GM18502 (cell line): Measurements from ENCODE around the gene TNFAIP2.
"Not testable (repeated sequence)": the region's sequence is repeated elsewhere in the genome, so short reads cannot be mapped to it uniquely, and the experiment has no call there.

Experiments used
- ATAC-seq: cut with Tn5 transposase; IDR thresholded peaks from one replicate; pipeline ENCODE4 v1.9.1; 2021; ENCODE audit warnings: mild to moderate bottlenecking; ENCODE audit not compliant: unreplicated experiment, poor library complexity

Gene TNFAIP2

DNA sequence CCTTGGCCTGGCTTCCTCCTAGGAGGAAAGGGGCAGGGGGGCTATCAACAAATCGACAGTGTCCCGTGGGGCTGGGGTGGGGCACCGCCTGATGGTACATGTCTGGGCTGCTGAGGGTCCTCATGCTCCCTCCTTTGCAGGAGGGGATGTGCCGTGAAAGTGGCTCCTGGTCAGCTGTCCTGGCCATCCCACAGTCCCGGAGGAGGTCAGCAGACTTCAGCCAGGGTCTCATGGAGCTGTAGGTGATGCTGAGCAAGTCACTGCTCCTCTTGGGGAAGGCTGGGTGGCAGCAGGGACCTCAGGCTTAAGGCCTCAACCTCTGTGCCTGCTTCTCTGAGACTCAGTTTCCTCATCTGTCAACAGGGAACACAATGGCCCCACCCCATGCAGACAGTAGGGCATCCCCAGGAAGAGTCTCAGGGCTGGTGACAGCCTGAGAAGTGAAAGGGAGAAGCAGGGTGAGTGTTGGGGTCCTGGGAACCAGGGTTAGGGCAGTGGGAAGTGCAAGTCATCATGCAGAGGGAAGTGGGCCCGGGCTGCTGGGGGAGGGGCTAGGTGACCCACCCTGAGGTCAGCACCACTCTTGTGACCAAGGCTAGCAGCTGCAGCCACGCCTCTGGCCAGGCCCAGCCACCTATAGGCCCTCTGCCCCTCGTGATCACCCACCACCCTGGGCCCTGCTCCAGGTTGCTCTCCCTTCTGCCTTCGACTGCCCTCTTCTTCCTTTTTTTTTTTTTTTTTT is 4.4 kb upstream of the TNFAIP2 start:
- no peak for ATAC-seq

GRCh38 chr14:103119527-103119926 is 3.7 kb upstream of the TNFAIP2 start:
- not testable (repeated sequence) for ATAC-seq

GRCh38 chr14:103121121-103121845 is 2.0 kb upstream of the TNFAIP2 start:
- ATAC-seq: no peak

DNA sequence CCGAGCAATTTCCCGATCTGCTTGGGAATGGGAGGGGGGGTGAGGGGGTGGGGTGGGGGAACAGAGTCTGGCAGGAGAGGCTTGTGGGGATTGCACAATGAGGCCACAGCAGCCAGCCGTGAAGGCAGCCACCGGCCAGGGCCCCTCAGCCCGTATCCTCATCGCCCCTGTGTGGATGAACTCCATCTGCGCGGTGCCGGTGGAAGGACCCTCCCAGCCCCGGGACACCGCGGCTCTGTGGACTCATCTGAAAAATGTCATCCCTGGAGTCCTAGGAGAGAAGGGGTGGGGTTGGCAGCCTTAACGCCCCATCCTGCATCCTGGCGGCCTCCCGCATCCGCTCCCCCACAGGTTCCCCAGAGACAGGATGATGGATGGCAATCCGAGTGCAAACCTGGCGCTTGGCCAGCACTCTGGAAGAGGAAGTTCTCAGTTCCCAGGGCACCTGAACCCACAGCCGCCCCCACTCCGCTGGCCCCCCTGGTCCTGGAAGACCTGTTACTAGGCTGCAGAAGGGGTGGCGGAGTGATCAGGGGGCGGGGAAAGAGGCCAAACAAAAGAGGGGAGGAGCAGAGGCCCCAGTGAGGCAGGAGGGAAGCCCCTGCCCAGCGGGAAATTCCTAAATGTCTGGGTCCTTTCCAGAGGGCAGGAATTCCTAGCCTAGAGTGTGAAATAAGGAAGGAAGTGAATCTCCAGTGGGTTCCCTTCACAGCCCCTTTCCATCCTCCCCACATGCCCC is 1.2 kb upstream of the TNFAIP2 start:
- ATAC-seq: no peak

DNA sequence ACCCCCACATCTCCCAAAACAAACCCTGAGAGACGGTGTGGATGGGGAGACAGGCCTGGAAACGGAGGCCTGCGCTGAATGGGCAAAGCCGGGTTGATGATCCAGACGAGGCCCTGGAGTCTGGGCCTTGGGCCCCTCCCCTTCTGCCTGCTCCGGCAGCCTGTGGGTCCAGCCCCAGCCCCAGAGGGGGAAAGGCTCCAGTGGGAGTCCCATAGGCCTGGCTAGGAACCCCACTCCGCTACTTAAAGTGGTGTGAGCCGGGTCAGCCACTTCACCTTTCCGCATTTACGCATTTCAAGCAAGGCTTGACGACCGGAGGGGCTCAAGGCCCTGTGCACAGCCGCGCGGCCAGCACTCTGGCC is 695 bp upstream of the TNFAIP2 start:
- no peak for ATAC-seq

GRCh38 chr14:103123634-103124500 is 606 bp downstream of the TNFAIP2 start:
- ATAC-seq: no peak

DNA sequence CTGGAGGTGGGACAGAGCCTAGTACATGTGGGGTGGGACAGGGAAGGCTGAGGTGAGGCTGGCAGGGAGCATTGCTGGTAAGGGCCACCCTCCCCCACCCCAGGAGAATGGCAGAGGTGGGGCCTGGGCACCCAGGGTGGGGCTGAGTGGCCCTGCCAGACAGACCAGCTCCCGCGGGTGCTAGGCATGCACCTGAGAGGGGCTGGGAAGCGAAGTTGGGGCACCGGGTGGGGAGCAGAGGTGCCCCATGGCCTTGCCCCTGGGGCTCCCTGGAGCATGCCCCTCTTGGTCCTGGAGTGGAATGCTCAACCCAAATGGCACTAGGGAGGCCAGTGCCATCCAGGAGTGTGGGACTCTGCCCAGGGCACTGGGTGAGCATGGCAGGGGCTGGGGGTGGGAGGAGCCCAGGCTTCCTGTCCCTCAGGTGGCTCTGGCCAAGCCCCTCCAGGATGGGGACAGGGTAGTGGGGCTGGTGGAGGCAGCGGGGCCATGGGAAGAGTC is 1.3 kb downstream of the TNFAIP2 start:
- no peak for ATAC-seq

- ATAC-seq: no peak
Measured at GRCh38 chr14:103125098-103126070, 2.1 kb downstream of the TNFAIP2 start.

- no peak for ATAC-seq
Measured at GRCh38 chr14:103126088-103126872, 3.0 kb downstream of the TNFAIP2 start.

DNA sequence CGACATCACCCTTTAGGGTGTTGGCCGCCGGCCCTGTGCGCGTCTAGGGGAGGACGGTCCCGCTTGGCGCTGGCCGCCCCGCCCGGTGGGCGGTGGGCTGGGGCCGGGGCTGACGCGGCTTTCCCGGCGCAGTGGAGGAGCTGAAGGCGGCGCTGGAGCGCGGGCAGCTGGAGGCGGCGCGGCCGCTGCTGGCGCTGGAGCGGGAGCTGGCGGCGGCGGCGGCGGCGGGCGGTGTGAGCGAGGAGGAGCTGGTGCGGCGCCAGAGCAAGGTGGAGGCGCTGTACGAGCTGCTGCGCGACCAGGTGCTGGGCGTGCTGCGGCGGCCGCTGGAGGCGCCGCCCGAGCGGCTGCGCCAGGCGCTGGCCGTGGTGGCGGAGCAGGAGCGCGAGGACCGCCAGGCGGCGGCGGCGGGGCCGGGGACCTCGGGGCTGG is 3.6 kb downstream of the TNFAIP2 start:
- no peak for ATAC-seq

DNA sequence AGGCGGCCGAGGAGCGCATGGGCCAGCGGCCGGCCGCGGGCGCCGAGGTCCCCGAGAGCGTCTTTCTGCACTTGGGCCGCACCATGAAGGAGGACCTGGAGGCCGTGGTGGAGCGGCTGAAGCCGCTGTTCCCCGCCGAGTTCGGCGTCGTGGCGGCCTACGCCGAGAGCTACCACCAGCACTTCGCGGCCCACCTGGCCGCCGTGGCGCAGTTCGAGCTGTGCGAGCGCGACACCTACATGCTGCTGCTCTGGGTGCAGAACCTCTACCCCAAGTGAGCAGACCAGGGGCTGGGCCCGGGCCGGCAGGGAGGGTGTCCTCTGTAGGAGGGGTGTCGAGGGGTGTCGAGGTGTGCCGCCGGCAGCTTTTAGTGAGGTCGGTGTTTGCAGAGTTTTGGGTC is 4.1 kb downstream of the TNFAIP2 start:
- ATAC-seq: no peak

GRCh38 chr14:103127861-103128598 is 4.8 kb downstream of the TNFAIP2 start:
- no peak for ATAC-seq

- no peak for ATAC-seq
Measured at GRCh38 chr14:103128631-103129300, 5.5 kb downstream of the TNFAIP2 start.

- ATAC-seq: no peak
Measured at GRCh38 chr14:103129301-103130016, 6.2 kb downstream of the TNFAIP2 start.

GRCh38 chr14:103130017-103130764 is 6.9 kb downstream of the TNFAIP2 start:
- ATAC-seq: no peak

- no peak for ATAC-seq
Measured at GRCh38 chr14:103130965-103131364, 7.7 kb downstream of the TNFAIP2 start.
